ENCODE data around the gene SNAP29. TPM values are rescaled to one million over a fixed set of nuclear protein-coding genes. Genes with fewer than 3 reads are reported as not detected.
"Not testable (repeated sequence)": the region's sequence is repeated elsewhere in the genome, so short reads cannot be mapped to it uniquely, and the experiment has no call there.

SNAP29 gene
- total and polyA plus RNA-seq, 9 of the 15 experiments (the other 6 are each of a cell fraction or from before 2014, with no cell fraction given), result 19.5 to 250 (median 75.9) TPM

GRCh38 chr22:20935780-20936539 lies 77.2 kb downstream of the SNAP29 start:
- H3K9ac ChIP-seq (ENCODE audit: insufficient read depth in 1 of 2, low read depth in 2 of 2, low read length in 2 of 2); H3K27me3 ChIP-seq (ENCODE audit: control insufficient read depth in 2 of 2, insufficient read depth in 2 of 2, low read length in 2 of 2); FAIRE-seq; H3K4me2 ChIP-seq (ENCODE audit: insufficient read depth, low read length); ATAC-seq; intact Hi-C loops (cut with micrococcal nuclease); H3K9me3 ChIP-seq (replicated peaks; ENCODE audit: control insufficient read depth, insufficient read depth, low read depth, low read length); H2AFZ ChIP-seq (ENCODE audit: low read depth, low read length); CTCF ChIA-PET (ENCODE audit: low intra/inter-chr PET ratio); H3K27ac ChIP-seq (ENCODE audit: extremely low read depth, low read depth, low read length); H3K4me3 ChIP-seq; BruUV-seq (replicated peaks); in situ Hi-C loops (cut with MboI); TF ChIP-seq ETV6 (IDR thresholded peaks at IDR 0.05; ENCODE audit: borderline replicate concordance in 1 of 2, low read depth in 2 of 2, low read length in 1 of 2): not testable (repeated sequence)
- POLR2A ChIA-PET, result interaction anchor here (0.6 to 64.4 kb wide), 7 partner anchors 15 to 193 kb away, joined by 3 to 1556 read pairs (median 4); partner anchors contain the start of genes AIFM3, CRKL and LZTR1
- Histone ChIP-seq H4K20me1 (replicated peaks; ENCODE audit: control insufficient read depth, insufficient read depth, low read length) (peaks cover 91% of the 10 kb centered on the region), H3K79me2 (ENCODE audit: control insufficient read depth, insufficient read depth, low read length) (peaks cover 97% of the 10 kb centered on the region), H3K9me1 (ENCODE audit: control insufficient read depth, insufficient read depth, low read length) (peaks cover 33% of the 10 kb centered on the region), H3K36me3 (ENCODE audit: control insufficient read depth, insufficient read depth, low read length) (peaks cover 86% of the 10 kb centered on the region), H3K4me1 (replicated peaks in 1 of 2; ENCODE audit: control insufficient read depth in 2 of 2, insufficient read depth in 2 of 2, low read length in 2 of 2) (peaks cover 17 to 32% of the 10 kb centered on the region in 2 experiments)
- DNase-seq (ENCODE audit: extremely low read depth in 1 of 4, low spot score in 3 of 4), result peak in 1 of 4 experiments; percentile 17
- WGBS (ENCODE audit: insufficient coverage, low coverage, missing lambda C conversion rate), result 86% methylated on average over 11 of the region's 11 CpGs
- TF ChIP-seq ZNF436 (CRISPR knock-in tag; IDR thresholded peaks at IDR 0.05) (0 out of 2 replicates have a peak, but pooled peaks have one; percentile 20), ZNF232 (CRISPR knock-in tag; IDR thresholded peaks at IDR 0.05) (0 out of 2 replicates have a peak, but pooled peaks have one; percentile 56), ZNF316 (IDR thresholded peaks at IDR 0.05) (peak; percentile 22; the same call in 1 of the 2 replicates), THRB (CRISPR knock-in tag; conservative IDR thresholded peaks at IDR 0.05) (peak; percentile 86; the same call in 1 of the 2 replicates), ZNF121 (CRISPR knock-in tag; conservative IDR thresholded peaks at IDR 0.05) (peak; percentile 56), ZNF217 (CRISPR knock-in tag; IDR thresholded peaks at IDR 0.05) (0 out of 2 replicates have a peak, but pooled peaks have one; percentile 74), GTF2A2 (tag; IDR thresholded peaks at IDR 0.05) (0 out of 2 replicates have a peak, but pooled peaks have one; percentile 12), ZNF224 (CRISPR knock-in tag; IDR thresholded peaks at IDR 0.05) (peak; percentile 72; the same call in 1 of the 2 replicates), ETV6 (CRISPR knock-in tag; IDR thresholded peaks at IDR 0.05; ENCODE audit: borderline replicate concordance) (peak; percentile 62; the same call in 1 of the 2 replicates), ZBTB49 (CRISPR knock-in tag; IDR thresholded peaks at IDR 0.05; ENCODE audit: borderline replicate concordance) (0 out of 2 replicates have a peak, but pooled peaks have one; percentile 54), ZBTB1 (CRISPR knock-in tag; IDR thresholded peaks at IDR 0.05; ENCODE audit: borderline replicate concordance, low read depth) (0 out of 2 replicates have a peak, but pooled peaks have one; percentile 48), ZBTB33 (CRISPR knock-in tag; IDR thresholded peaks at IDR 0.05) (0 out of 2 replicates have a peak, but pooled peaks have one; percentile 23), JUNB (CRISPR knock-in tag; conservative IDR thresholded peaks at IDR 0.05) (0 out of 2 replicates have a peak, but pooled peaks have one; percentile 20)
